CD4-positive, alpha-beta T cell treated with Interferon alpha-2 for 1 hour (primary cell): ENCODE measurements around the gene CTTNBP2.

Experiments
- DNase-seq, 2 donors: peaks; one replicate each; pipeline ENCODE4 v3.0.0-alpha.2; 2020 to 2022

CTTNBP2 gene

DNA sequence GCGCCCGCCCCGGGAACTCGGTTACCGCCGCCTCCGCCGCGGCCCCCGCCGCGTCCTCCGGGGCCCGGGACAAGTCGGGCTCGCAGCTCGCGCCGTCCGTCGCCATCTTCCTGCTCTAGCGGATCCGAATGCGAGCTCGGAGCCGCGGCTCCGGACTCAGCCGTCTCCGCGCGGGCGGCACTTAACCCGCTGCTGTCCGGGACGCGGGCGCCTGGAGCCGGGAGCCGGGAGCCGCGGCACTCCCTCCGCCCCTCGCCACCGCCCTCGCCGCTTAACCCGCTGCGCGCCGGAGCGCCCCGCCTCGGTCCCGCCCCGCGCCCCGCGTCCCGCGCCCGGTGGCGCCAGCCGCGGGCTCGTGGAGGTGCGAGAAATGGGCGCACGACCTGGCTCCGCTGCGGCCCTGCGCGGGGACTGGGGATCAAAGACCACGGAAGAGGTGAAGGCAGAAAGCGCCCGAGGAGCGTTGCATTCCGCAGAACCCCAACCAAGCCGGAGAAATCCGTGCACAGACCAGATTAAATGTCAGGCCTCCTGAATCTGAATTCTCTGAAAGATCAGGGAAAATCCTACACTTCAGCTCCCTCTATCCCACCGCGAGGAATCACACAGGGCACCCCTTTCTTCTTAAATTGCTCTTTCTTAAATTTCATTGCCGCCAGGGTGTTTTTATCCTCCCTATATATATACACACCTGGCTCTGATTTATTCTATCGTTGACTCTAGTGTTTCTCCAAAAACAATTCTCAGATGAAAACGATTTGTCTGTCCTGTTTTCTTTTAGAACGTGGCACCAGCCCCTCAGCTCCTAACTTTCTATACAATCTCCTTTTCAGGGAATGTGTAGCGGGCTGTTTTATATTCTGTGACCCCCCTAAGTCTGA lies at the start of gene CTTNBP2:
TSS of gene CTTNBP2 (minus strand) at position 132 of the 881 bp plus-strand sequence. CDS start at position 106, 26 bp downstream.
- DNase-seq: no peak

DNA sequence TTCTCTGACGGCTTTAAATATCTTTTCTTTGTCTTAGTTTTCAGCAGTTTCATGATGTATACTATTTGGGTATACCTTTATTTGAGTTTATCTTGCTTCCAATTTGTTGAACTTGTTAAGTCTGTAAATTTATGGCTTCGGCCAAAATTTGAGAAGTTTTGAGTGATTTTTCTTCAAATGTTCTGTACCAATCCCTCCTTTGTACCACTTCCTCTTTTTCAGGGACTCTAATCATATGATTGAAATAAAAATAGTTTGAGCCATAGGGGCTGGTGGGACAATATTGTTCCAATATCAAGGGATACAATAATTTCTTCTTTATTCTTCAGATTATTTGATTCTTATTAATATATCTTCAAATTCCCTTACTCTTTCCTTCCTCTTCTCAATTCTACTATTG lies 43.1 kb upstream of the CTTNBP2 start:
- DNase-seq: no peak

DNA sequence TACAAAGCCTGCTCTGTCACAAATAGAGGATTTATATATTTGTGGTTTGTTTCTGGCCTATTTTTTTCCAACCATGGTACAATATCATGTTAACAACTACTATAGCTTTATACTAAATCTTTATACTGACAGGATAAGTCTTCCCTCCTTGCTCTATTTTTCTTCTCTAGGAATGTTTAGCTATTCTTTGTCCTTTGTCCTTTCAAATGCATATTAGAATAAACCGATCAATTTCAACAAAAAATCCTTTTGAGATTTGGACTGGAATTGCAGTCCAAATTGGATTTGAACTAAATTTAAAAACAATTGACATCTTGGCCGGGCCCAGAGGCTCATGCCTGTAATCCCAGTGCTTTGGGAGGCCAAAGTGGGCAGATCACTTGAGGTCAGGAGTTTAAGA lies 39.2 kb upstream of the CTTNBP2 start:
- DNase-seq: no peak

DNA sequence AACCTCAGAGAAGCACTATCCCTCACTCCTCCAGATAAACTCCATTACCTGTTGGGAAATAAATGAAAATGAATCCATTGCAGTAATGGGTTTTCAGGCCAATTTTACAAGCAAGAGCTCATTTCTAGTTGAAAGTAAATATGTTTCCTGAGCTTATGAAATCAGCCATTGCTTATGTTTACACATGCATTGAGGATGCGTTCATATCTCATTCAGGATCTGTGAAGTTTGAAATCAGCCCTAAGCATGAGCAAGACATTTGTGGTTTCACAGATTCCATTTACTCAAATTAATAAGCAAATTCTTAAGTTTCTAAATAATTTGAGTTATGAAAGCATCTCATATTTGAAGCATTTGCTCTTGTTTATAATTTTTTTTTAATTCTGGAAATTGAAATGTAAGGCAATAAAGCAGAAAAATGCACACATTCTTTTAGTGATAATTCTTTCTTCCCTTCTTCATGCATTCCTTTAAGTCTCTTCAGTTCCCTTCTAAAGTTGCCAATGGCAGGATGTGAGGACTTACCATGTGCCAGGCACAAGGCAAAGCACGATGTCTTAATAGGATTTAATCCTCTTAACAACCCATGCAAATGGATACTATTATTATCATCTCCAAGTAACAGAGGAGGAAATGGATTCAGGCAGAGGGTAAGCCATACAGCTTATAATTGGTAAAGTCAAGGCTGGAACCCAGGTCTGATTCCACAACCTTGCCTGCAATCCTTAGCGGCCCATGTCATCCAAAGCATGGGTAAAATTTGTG lies 35.0 kb upstream of the CTTNBP2 start:
- DNase-seq: no peak

GRCh38 chr7:117907049-117907640 lies 33.9 kb upstream of the CTTNBP2 start:
- DNase-seq: no peak

DNA sequence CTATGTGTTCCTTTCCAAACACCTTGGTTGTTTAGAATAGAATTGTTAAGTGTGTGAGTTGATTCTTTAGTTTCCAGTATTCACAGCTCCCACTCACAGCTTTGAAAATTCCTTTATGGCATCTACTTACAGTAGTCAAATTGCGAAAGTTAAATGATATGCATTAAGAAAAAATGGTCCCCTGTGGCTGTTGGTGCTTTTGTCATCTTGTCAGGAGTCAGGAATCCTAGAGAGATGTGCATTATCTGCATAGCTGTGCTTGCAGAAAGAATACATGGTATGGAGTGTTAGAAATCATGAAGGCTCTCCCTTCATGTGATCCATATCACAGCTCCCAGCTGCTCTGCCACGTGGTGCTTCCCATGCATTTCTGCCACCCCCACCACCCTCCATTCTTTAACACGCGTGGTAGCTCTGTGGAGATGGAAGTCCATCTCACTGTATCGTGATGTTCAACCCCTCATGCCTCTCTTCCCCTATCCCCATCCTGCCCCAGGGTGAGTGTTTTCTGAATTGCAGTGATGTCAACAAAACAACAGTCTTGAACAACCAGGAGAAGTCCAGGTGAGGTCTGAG lies 29.2 kb upstream of the CTTNBP2 start:
- no peak for DNase-seq

DNA sequence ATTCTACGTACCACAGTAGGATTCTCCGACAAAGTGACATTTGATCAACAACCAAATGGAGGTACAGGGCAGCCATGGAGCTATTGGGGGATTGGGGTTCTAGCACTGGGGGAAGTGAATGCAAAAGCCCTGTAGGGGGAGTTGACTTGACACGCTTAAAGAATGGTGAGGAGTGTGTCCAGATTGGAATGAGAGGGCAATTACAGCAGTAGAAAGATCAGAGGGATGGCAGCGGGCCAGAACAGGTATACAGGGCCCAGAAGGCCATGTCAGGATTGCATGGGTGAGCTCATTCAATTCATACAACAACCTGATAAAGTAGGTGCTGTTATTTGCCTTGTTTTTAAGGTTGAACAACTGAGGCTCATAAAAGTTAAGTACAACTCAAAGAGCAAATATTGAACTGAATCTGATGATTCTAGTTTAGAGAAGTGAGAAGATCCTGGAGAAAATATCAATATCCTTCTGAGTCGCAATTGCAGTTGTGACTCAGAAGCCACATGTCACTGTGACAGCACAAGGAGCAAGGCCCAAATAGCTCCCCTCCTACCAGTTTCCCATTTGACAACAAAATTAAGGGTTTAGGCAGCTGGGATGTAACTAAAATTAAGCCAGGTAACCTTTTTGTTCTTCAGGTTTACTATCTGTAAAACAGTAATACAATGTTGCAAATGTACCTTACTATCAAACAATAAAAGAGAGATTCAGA lies 28.0 kb upstream of the CTTNBP2 start:
- no peak for DNase-seq

- DNase-seq: no peak
These were observed 23.1 kb upstream of the CTTNBP2 start for GRCh38 chr7:117896339-117896738.

- no peak for DNase-seq
These were observed 22.0 kb upstream of the CTTNBP2 start for GRCh38 chr7:117895276-117895675.

- DNase-seq: no peak
These were observed 20.8 kb upstream of the CTTNBP2 start for GRCh38 chr7:117894037-117894436.

- DNase-seq: no peak
These were observed 19.6 kb upstream of the CTTNBP2 start for GRCh38 chr7:117892821-117893220.

DNA sequence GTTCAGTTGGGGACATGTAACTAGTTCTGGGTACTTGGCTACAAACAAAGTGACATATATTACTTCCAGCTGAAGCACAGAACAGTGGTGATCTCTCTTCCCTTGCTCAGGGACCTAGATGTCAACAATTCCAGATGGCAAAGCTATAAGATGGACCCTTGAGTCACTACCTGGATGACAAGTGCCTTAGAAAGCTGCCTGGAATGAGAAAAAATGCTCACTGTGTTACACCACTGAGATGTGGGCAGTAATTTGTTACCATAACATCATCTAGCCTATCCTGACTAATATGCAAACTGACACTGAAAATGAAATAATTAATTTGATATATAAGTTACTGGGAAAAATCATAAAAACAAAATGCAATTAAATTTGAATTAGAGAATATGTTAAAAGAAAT lies 16.4 kb upstream of the CTTNBP2 start:
- no peak for DNase-seq

- no peak for DNase-seq
These were observed 15.4 kb upstream of the CTTNBP2 start for GRCh38 chr7:117888627-117889026.

DNA sequence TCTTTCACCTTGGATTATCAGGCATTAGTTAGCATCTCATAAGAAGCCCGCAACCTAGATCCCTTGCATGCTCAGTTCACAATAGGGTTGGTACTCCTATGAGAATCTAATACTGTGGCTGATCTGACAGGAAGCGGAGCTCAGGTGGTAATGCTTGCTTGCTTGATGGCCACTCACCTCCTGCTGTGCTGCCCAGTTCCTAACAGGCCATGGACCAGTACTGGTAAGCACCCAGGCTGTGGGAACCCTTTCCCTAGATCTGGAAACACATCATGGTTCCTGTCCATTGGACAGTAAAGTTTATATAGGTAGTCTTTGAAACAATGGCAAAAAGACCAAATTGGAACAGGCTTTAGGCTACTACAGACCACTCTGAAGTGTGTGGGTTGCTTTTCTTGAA lies 9.4 kb upstream of the CTTNBP2 start:
- no peak for DNase-seq

DNA sequence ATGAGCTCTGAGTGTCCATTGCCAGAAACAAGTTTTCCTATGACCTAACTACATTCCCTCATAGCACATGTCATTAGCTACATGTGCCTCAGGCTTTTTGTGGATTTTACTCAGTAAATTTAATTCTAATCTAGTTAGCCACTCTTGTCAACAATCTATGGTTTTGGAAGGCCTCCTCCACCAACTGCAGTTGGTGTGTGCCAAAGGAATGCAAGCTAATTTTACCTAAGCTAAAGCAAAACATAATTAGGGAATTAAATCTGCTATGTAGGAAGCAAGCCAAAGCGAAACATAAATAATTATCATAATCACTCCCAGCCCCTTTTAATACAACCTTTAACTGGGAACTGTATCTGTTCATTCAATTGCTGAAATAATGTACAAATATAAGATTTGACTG lies 3.5 kb upstream of the CTTNBP2 start:
- no peak for DNase-seq

DNA sequence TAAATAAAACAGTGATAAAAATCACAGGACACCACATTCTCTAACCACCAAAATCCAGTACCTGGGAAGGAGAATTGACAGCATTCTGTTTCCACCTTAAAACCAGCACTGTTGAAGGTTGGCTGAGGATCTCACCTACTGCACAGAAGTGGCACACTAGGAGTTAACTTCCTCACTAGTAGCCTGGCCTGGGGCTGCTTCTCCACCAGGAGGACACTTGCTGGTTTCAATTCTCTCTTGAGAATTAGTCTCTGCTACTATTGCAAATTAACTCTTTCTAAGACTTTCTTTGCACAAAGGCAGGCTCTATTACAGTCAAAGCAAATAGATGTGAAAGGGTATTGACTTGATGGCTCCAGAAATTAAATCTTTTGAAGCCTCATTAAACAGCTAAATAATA lies 2.3 kb upstream of the CTTNBP2 start:
- DNase-seq: no peak

- DNase-seq: no peak
These were observed 1.0 kb upstream of the CTTNBP2 start for GRCh38 chr7:117874191-117874700.

GRCh38 chr7:117872561-117873309 lies 506 bp downstream of the CTTNBP2 start:
- DNase-seq: no peak

- no peak for DNase-seq
These were observed 1.3 kb downstream of the CTTNBP2 start for GRCh38 chr7:117871778-117872538.

- no peak for DNase-seq
These were observed 1.9 kb downstream of the CTTNBP2 start for GRCh38 chr7:117871401-117871777.
